Transverse colon (tissue), 4 donors: ENCODE data around the gene SPG11. TPM values are rescaled to one million over a fixed set of nuclear protein-coding genes. Genes with fewer than 3 reads are reported as not detected.
A peak's percentile ranks its signal among the peaks of the same experiment; 100 is the strongest.

ENCODE experiments used
- DNase-seq: peaks from one replicate; pipeline ENCODE4 v3.0.0-alpha.2; 2019
- H3K27ac ChIP-seq, 4 donors: fragments of 200-600 bp; sonication (generic); 2 replicates each; pipeline ENCODE4 v1.5.1; 2016 to 2018; ENCODE audit warnings: inconsistent platforms in 4 of 4
- H3K27me3 ChIP-seq: fragments of 200-600 bp; sonication (generic); 2 replicates; pipeline ENCODE4 v1.5.1; 2017; ENCODE audit warnings: inconsistent platforms
- H3K36me3 ChIP-seq, 4 donors: fragments of 200-600 bp; sonication (generic); 2 replicates each; pipeline ENCODE4 v1.5.1; 2017 to 2019; ENCODE audit warnings: inconsistent platforms in 4 of 4
- H3K4me1 ChIP-seq, 4 donors: fragments of 200-600 bp; sonication (generic); 2 replicates each; pipeline ENCODE4 v1.5.1; 2017 to 2020; ENCODE audit warnings: inconsistent platforms in 4 of 4
- H3K4me3 ChIP-seq, 4 donors: fragments of 200-600 bp; sonication (generic); 1 replicate in 1 of 4; 2 replicates in 3 of 4; pipeline versions ENCODE4 v1.5.1 to v1.6.1; 2017 to 2019; ENCODE audit warnings: inconsistent platforms in 4 of 4
- H3K9me3 ChIP-seq, 2 donors: fragments of 200-600 bp; sonication (generic); 2 replicates each; pipeline ENCODE4 v1.5.1; 2017 to 2019; ENCODE audit warnings: inconsistent platforms in 2 of 2
- CTCF ChIP-seq, 5 experiments: fragments of 200-600 bp in 3 of 5; fragments of 450-650 bp in 2 of 5; sonication (generic) in 3 of 5; IDR thresholded peaks; 1 replicate in 2 of 5; 2 replicates in 3 of 5; pipeline ENCODE4 v1.5.1; 2016 to 2017; ENCODE audit warnings: antibody characterized with exemption in 5 of 5, inconsistent platforms in 3 of 5, mild to moderate bottlenecking in 2 of 5, moderate library complexity in 1 of 5
- EP300 ChIP-seq: sonication (generic); formaldehyde crosslinking; IDR thresholded peaks from one replicate; pipeline ENCODE4 v1.6.1; 2017; ENCODE audit warnings: antibody characterized with exemption, low read depth
- POLR2A ChIP-seq: fragments of 450-650 bp; IDR thresholded peaks from one replicate; pipeline ENCODE4 v1.6.1; 2016; ENCODE audit warnings: antibody characterized with exemption, mild to moderate bottlenecking, moderate library complexity
- POLR2AphosphoS5 ChIP-seq, 3 donors: sonication (generic); formaldehyde crosslinking; IDR thresholded peaks; one replicate each; pipeline ENCODE4 v1.6.1; 2016; ENCODE audit warnings: antibody characterized with exemption in 3 of 3
- WGBS, 2 donors: methylation state at CpG; one replicate each; pipeline ENCODE4 v1.1.5; 2018; ENCODE audit warnings: low coverage in 1 of 2; 5-methylcytosine and 5-hydroxymethylcytosine counted together
- in situ Hi-C, 4 donors: fragments of 200-750 bp; cut with MboI; loops; one replicate each; pipeline versions ENCODE4 v1.15.0 to v1.15.1; 2017; ENCODE audit warnings: low sequenced_read_pairs in 3 of 4, low pct_ligation_motif_present in 1 of 4, low pct_unique_long_range_greater_than_20kb in 1 of 4
- intact Hi-C: fragments of 100-400 bp; cut with DNase I; formaldehyde crosslinking; loops from one replicate; pipeline ENCODE4 v1.15.1; 2023; ENCODE audit warnings: low total_unique reads
- total RNA-seq, 4 donors: library from RNA; depleted of rRNA; stranded (reverse); fragments of >200 nt; gene quantifications; one replicate each; pipeline ENCODE4 v1.1.0, GENCODE V29; 2016

SPG11 gene
- total RNA-seq, 4 donors from 2014 or later: 79.7 to 149 (median 103) TPM

- intact Hi-C loops (no loop called here), in situ Hi-C loops (no loop called here)
- peak; percentile 49 for DNase-seq
- H3K36me3 ChIP-seq: peaks cover 0 to 70% (median 25%) of the 10 kb centered on the region in 4 donors
- no peaks in the 10 kb centered on the region for H3K27me3 ChIP-seq
- H3K27ac ChIP-seq: no peak overlapping the region
- H3K4me1 ChIP-seq: no peaks in the 10 kb centered on the region
- WGBS, 2 donors: 87% methylated on average over 5 of the region's 5 CpGs; no CpG with 5 or more reads in 1 of the 2 donors
- TF ChIP-seq CTCF (IDR thresholded peaks at IDR 0.05) (peak in 4 of 5 experiments; percentile 19 to 41 (median 38)), POLR2AphosphoS5 (IDR thresholded peaks at IDR 0.05) (no peak)
- no peaks in the 10 kb centered on the region for H3K9me3 ChIP-seq
- H3K4me3 ChIP-seq: no peak overlapping the region
Observed at GRCh38 chr15:44584162-44584749, 79.2 kb downstream of the SPG11 start.

GRCh38 chr15:44580105-44580504 is 83.4 kb downstream of the SPG11 start:
- Histone ChIP-seq H3K27ac (no peak overlapping the region), H3K9me3 (no peaks in the 10 kb centered on the region), H3K4me3 (no peak overlapping the region), H3K36me3 (peaks cover 0 to 32% (median 14%) of the 10 kb centered on the region in 4 donors), H3K27me3 (no peaks in the 10 kb centered on the region), H3K4me1 (no peaks in the 10 kb centered on the region)
- TF ChIP-seq POLR2A (no peak), POLR2AphosphoS5 (IDR thresholded peaks at IDR 0.05) (no peak), CTCF (IDR thresholded peaks at IDR 0.05) (no peak), EP300 (no peak)
- intact Hi-C loops: no loop called here
- DNase-seq: no peak
- WGBS, 2 donors: 62 to 82% methylated on average over 2 of the region's 2 CpGs
- in situ Hi-C loops: no loop called here

GRCh38 chr15:44574734-44575133 is 88.7 kb downstream of the SPG11 start:
- intact Hi-C loops: no loop called here
- Histone ChIP-seq H3K9me3 (no peaks in the 10 kb centered on the region), H3K4me3 (no peak overlapping the region), H3K27ac (no peak overlapping the region), H3K27me3 (no peaks in the 10 kb centered on the region), H3K36me3 (peaks cover 0 to 14% (median 7%) of the 10 kb centered on the region in 4 donors), H3K4me1 (no peaks in the 10 kb centered on the region)
- TF ChIP-seq POLR2A (no peak), POLR2AphosphoS5 (IDR thresholded peaks at IDR 0.05) (no peak), EP300 (no peak), CTCF (IDR thresholded peaks at IDR 0.05) (no peak)
- no peak for DNase-seq
- in situ Hi-C loops: no loop called here
- WGBS, 2 donors: 100% methylated on average over 1 of the region's 1 CpG

GRCh38 chr15:44573386-44573785 is 90.1 kb downstream of the SPG11 start:
- peaks cover 0 to 23% (median 7%) of the 10 kb centered on the region in 4 donors for H3K36me3 ChIP-seq
- no peak for TF ChIP-seq POLR2A
- TF ChIP-seq CTCF (IDR thresholded peaks at IDR 0.05): no peak
- no peak for TF ChIP-seq EP300
- no peak for TF ChIP-seq POLR2AphosphoS5 (IDR thresholded peaks at IDR 0.05)
- H3K27me3 ChIP-seq: no peaks in the 10 kb centered on the region
- H3K9me3 ChIP-seq: no peaks in the 10 kb centered on the region
- H3K4me3 ChIP-seq: no peak overlapping the region
- H3K27ac ChIP-seq: no peak overlapping the region
- intact Hi-C loops: no loop called here
- H3K4me1 ChIP-seq: no peaks in the 10 kb centered on the region
- in situ Hi-C loops: no loop called here
- 80 to 92% methylated on average over 1 to 6 of the region's 6 CpGs for WGBS, 2 donors
- no peak for DNase-seq
